Measurements from ENCODE around the gene ORAI2. TPM values are rescaled to one million over a fixed set of nuclear protein-coding genes. Genes with fewer than 3 reads are reported as not detected.

The ORAI2 gene
- polyA plus RNA-seq, 1 experiment: 41.6 TPM

DNA sequence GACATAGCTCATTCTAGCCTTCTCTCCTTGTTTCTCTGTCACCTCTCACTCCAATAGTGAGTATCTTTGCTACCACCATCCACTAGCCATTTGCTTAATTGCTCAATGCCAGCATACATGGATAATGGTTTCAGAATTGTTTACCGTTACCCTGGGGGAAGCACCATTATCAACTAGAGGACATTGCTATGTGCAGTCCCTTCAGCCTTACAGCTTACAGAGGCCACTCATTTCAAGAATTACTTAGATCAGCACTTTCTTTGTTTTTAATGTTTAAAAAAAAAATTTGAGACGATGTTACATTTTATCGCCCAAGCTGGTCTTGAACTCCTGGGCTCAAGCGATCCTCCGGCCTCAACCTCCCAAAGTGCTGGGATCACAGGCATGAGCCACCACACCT lies 14.8 kb upstream of the ORAI2 start:
- no peaks in the 10 kb centered on the region for H3K27me3 ChIP-seq (ENCODE audit: control insufficient read depth, insufficient read depth, low read length)
- TF ChIP-seq, protein P1, sequence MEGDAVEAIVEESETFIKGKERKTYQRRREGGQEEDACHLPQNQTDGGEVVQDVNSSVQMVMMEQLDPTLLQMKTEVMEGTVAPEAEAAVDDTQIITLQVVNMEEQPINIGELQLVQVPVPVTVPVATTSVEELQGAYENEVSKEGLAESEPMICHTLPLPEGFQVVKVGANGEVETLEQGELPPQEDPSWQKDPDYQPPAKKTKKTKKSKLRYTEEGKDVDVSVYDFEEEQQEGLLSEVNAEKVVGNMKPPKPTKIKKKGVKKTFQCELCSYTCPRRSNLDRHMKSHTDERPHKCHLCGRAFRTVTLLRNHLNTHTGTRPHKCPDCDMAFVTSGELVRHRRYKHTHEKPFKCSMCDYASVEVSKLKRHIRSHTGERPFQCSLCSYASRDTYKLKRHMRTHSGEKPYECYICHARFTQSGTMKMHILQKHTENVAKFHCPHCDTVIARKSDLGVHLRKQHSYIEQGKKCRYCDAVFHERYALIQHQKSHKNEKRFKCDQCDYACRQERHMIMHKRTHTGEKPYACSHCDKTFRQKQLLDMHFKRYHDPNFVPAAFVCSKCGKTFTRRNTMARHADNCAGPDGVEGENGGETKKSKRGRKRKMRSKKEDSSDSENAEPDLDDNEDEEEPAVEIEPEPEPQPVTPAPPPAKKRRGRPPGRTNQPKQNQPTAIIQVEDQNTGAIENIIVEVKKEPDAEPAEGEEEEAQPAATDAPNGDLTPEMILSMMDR (IDR thresholded peaks at IDR 0.05; ENCODE audit: insufficient read depth, low read depth, low read length): no peak
- no peak for DNase-seq (ENCODE audit: low read depth)
- H3K4me3 ChIP-seq (ENCODE audit: low read depth, low read length): no peak overlapping the region
- ChIA-PET POLR2A (no interaction called here), CTCF (interaction anchor here (0.5 kb wide), 1 partner anchor 747 kb away, joined by 3 read pairs; no protein-coding TSS in a partner anchor)
- peaks cover 12% of the 10 kb centered on the region for H3K36me3 ChIP-seq (ENCODE audit: control insufficient read depth, insufficient read depth, low read length)

DNA sequence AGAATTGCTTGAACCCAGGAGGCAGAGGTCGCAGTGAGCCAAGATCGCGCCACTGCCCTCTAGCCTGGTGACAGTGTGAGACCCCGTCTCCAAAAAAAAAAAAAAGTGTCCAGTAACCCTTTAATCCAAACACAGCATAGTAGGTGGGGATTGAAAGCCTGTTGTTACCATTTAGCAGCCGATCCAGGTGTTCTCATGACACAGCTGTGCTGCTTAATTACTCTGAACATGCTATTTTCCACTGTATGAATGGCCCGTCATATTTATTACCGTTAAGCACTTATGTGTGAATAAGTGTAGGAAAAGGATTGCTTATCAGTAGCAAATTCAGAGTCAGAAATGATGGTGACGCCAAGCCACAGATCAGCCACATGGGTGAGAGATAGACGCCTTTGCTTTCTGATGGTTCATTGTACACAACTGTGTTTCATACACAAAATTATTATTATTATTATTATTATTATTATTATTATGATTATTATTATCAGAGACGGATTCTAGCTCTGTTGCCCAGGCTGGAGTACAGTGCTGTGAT lies 11.6 kb upstream of the ORAI2 start:
- DNase-seq (ENCODE audit: low read depth): no peak
- POLR2A ChIA-PET: no interaction called here
- CTCF ChIA-PET: interaction anchor here (0.6 to 0.7 kb wide), 2 partner anchors 495 to 1178 kb away, joined by 3 read pairs; no protein-coding TSS in a partner anchor
- no peak overlapping the region for H3K4me3 ChIP-seq (ENCODE audit: low read depth, low read length)
- H3K27me3 ChIP-seq (ENCODE audit: control insufficient read depth, insufficient read depth, low read length): no peaks in the 10 kb centered on the region
- H3K36me3 ChIP-seq (ENCODE audit: control insufficient read depth, insufficient read depth, low read length): peaks cover 18% of the 10 kb centered on the region
- TF ChIP-seq, protein P1 (IDR thresholded peaks at IDR 0.05; ENCODE audit: insufficient read depth, low read depth, low read length): no peak

DNA sequence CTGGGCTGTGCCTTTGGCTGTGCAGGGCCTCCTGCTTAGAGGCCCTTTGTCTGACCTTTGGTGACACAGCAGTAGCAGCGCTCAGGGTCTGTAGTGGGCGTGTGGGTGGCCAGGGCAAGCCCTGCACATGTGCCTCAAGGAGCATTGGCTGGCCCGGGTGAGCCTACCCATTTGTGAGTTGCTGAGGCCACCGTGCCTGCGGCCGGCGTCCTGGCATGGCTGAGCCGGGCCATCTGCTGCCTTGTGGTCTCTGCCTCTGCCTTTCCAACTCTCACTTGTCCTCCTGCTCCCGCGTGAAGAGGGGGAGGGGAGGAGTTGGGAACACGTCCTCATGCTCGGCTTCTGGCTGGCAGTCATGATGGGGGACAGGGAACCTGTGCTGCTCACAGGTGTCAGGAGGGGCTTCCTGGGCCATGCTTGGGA lies 9.2 kb upstream of the ORAI2 start:
- peaks cover 16% of the 10 kb centered on the region for H3K36me3 ChIP-seq (ENCODE audit: control insufficient read depth, insufficient read depth, low read length)
- no peaks in the 10 kb centered on the region for H3K27me3 ChIP-seq (ENCODE audit: control insufficient read depth, insufficient read depth, low read length)
- TF ChIP-seq, protein P1 (IDR thresholded peaks at IDR 0.05; ENCODE audit: insufficient read depth, low read depth, low read length): no peak
- ChIA-PET CTCF (no interaction called here), POLR2A (no interaction called here)
- no peak for DNase-seq (ENCODE audit: low read depth)
- H3K4me3 ChIP-seq (ENCODE audit: low read depth, low read length): no peak overlapping the region

DNA sequence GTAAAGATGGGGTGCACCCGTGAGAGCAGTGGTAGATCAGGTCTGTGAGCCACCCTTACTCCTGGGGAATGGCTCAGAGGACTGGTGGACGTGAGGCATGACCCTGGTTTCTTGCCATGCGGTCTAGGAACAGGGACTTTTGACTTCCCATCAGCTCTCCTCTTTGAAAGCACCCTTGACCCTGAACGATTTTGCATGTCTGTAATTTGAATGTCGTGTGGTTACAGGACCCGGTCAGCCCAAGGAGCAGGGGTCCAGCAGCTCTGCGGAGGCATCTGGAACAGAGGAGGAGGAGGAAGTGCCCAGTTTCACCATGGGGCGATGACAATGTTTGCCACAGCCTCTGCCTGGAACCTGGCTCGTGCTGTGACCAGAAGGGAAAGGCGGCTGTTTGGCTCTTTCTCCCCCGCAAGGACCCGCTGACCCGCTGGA lies 8.6 kb upstream of the ORAI2 start:
- no peaks in the 10 kb centered on the region for H3K27me3 ChIP-seq (ENCODE audit: control insufficient read depth, insufficient read depth, low read length)
- TF ChIP-seq, protein P1 (IDR thresholded peaks at IDR 0.05; ENCODE audit: insufficient read depth, low read depth, low read length): no peak
- DNase-seq (ENCODE audit: low read depth): no peak
- ChIA-PET CTCF (no interaction called here), POLR2A (no interaction called here)
- no peak overlapping the region for H3K4me3 ChIP-seq (ENCODE audit: low read depth, low read length)
- H3K36me3 ChIP-seq (ENCODE audit: control insufficient read depth, insufficient read depth, low read length): peaks cover 16% of the 10 kb centered on the region

DNA sequence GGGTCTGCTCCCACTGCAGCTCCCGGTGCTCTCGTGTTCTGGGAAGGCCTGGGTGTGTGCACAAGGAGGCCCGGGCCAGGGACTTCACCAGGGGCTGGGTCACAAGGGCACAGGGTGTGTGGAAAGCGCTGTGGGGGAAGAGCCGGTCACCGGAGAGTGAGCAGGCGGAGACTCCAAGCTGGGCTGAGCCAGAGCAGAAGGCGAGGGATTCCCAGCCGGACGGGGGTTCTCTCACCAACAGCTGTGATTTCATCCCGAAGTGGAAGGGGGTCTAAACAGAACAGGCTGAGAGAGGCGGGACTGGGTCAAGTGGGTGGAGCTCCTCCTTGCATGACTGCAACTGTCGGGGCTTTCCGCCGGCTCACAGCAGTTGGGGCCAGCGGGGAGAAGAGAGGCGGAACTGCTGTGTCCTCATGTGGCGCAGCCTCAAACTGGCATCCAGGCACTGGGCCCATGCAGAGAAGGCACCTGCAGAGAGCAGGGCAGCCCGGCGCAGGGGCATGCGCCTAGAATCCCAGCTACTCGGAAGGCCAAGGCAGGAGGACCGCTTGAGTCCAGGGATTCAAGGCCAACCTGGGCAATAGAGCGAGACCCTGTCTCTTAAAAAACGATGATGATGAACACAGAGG lies 7.6 kb upstream of the ORAI2 start:
- DNase-seq (ENCODE audit: low read depth): no peak
- H3K4me3 ChIP-seq (ENCODE audit: low read depth, low read length): no peak overlapping the region
- ChIA-PET CTCF (no interaction called here), POLR2A (no interaction called here)
- H3K36me3 ChIP-seq (ENCODE audit: control insufficient read depth, insufficient read depth, low read length): peaks cover 15% of the 10 kb centered on the region
- TF ChIP-seq, protein P1 (IDR thresholded peaks at IDR 0.05; ENCODE audit: insufficient read depth, low read depth, low read length): no peak
- no peaks in the 10 kb centered on the region for H3K27me3 ChIP-seq (ENCODE audit: control insufficient read depth, insufficient read depth, low read length)

Measured in BJ (cell line).